ENCODE measurements around the gene PBRM1. TPM values are rescaled to one million over a fixed set of nuclear protein-coding genes. Genes with fewer than 3 reads are reported as not detected.

PBRM1 gene
- total RNA-seq, 6 experiments from 2014 or later = 17.1 to 36.4 (median 27.2) TPM

GRCh38 chr3:52555056-52555455, 130.7 kb downstream of the PBRM1 start:
- Histone ChIP-seq H3K27ac (no peak overlapping the region), H3K9me3 (no peaks in the 10 kb centered on the region), H3K36me3 (peaks cover 0 to 52% (median 27%) of the 10 kb centered on the region in 4 donors), H3K4me3 (no peak overlapping the region), H3K4me1 (no peaks in the 10 kb centered on the region), H3K27me3 (no peaks in the 10 kb centered on the region)
- WGBS (ENCODE audit: insufficient coverage, low coverage, low lambda C conversion rate, missing lambda C conversion rate) = 93% methylated on average over 1 of the region's 1 CpG
- intact Hi-C loops (cut with DNase I) = no loop called here
- DNase-seq (no peak), ATAC-seq (no peak)
- TF ChIP-seq POLR2A (IDR thresholded peaks at IDR 0.05) = no peak
- no peak for TF ChIP-seq CTCF (IDR thresholded peaks at IDR 0.05)

- Histone ChIP-seq H3K4me3 (no peak overlapping the region), H3K9me3 (no peaks in the 10 kb centered on the region), H3K27ac (no peak overlapping the region), H3K4me1 (no peaks in the 10 kb centered on the region), H3K36me3 (peaks cover 0 to 52% (median 27%) of the 10 kb centered on the region in 4 donors), H3K27me3 (no peaks in the 10 kb centered on the region)
- 71% methylated on average over 4 of the region's 5 CpGs for WGBS (ENCODE audit: insufficient coverage, low coverage, low lambda C conversion rate, missing lambda C conversion rate)
- peak; percentile 15 to 89 (median 52) for ATAC-seq
- DNase-seq = peak in 2 of 3 donors; percentile 60 to 73
- TF ChIP-seq POLR2A (IDR thresholded peaks at IDR 0.05) = no peak
- peak in 1 of 4 donors; percentile 9 for TF ChIP-seq CTCF (IDR thresholded peaks at IDR 0.05)
- intact Hi-C loops (cut with DNase I) = no loop called here
Observed at GRCh38 chr3:52554026-52554755, 131.5 kb downstream of the PBRM1 start.

GRCh38 chr3:52552089-52552488, 133.6 kb downstream of the PBRM1 start:
- intact Hi-C loops (cut with DNase I) = no loop called here
- no peaks in the 10 kb centered on the region for H3K9me3 ChIP-seq
- ATAC-seq (peak in 1 of 4 donors; percentile 19), DNase-seq (no peak)
- no peaks in the 10 kb centered on the region for H3K27me3 ChIP-seq
- no peak overlapping the region for H3K27ac ChIP-seq
- 0% methylated on average over 1 of the region's 3 CpGs for WGBS (ENCODE audit: insufficient coverage, low coverage, low lambda C conversion rate, missing lambda C conversion rate)
- H3K36me3 ChIP-seq = peaks cover 4 to 58% (median 30%) of the 10 kb centered on the region in 4 donors
- no peak overlapping the region for H3K4me3 ChIP-seq
- H3K4me1 ChIP-seq = no peaks in the 10 kb centered on the region
- TF ChIP-seq CTCF (IDR thresholded peaks at IDR 0.05) (no peak), POLR2A (IDR thresholded peaks at IDR 0.05) (no peak)

- H3K4me3 ChIP-seq = no peak overlapping the region
- no peaks in the 10 kb centered on the region for H3K9me3 ChIP-seq
- H3K36me3 ChIP-seq = peaks cover 4 to 65% (median 31%) of the 10 kb centered on the region in 4 donors
- no peak overlapping the region for H3K27ac ChIP-seq
- ATAC-seq (no peak), DNase-seq (no peak)
- H3K4me1 ChIP-seq = no peaks in the 10 kb centered on the region
- intact Hi-C loops (cut with DNase I) = no loop called here
- TF ChIP-seq CTCF (IDR thresholded peaks at IDR 0.05) (no peak), POLR2A (IDR thresholded peaks at IDR 0.05) (no peak)
- H3K27me3 ChIP-seq = no peaks in the 10 kb centered on the region
Observed at GRCh38 chr3:52551118-52551517, 134.6 kb downstream of the PBRM1 start.
